SK-N-SH (cell line): ENCODE results near the gene NECAB2. TPM values are rescaled to one million over a fixed set of nuclear protein-coding genes. Genes with fewer than 3 reads are reported as not detected.

Experiments used
- CTCF ChIA-PET: fragments of 300-600, 350-600 bp; formaldehyde crosslinking; extraction: SDS; loops from one replicate; lab custom pipeline; 2021; lab: Yijun Ruan, JAX
- POLR2A ChIA-PET: fragments of 350-600 bp; sonication (Branson Sonifier 250); formaldehyde crosslinking; extraction: SDS; loops from one replicate; lab custom pipeline; 2020; ENCODE audit warnings: antibody characterized with exemption, inconsistent platforms; lab: Yijun Ruan, JAX
- DNase-seq: peaks from one replicate; pipeline ENCODE4 v3.0.0; 2012
- H2AFZ ChIP-seq: fragments of 200-600 bp; sonication (generic); 2 replicates; pipeline ENCODE4 v1.8.1; 2016; ENCODE audit warnings: antibody characterized with exemption, mild to moderate bottlenecking, low read depth
- H3F3A ChIP-seq: fragments of 200-600 bp; sonication (generic); replicated peaks from 2 replicates; pipeline ENCODE3; 2016; ENCODE audit warnings: antibody characterized with exemption, mild to moderate bottlenecking; ENCODE audit not compliant: insufficient read depth
- H3K27ac ChIP-seq, 2 experiments: fragments of 200-500 bp in 1 of 2; fragments of 200-600 bp in 1 of 2; sonication (Bioruptor generic) in 1 of 2; sonication (generic), shearing (Covaris generic) in 1 of 2; 2 replicates each; pipeline versions ENCODE4 v1.5.1 to v1.6.1; 2014 to 2016; ENCODE audit warnings: low read depth in 2 of 2, inconsistent platforms in 1 of 2, low read length in 1 of 2, mild to moderate bottlenecking in 1 of 2, mixed read lengths in 1 of 2
- H3K27me3 ChIP-seq: fragments of 200-600 bp; sonication (generic), shearing (Covaris generic); 2 replicates; pipeline ENCODE4 v1.6.1; 2016; ENCODE audit warnings: mixed run types; ENCODE audit not compliant: insufficient read depth
- H3K36me3 ChIP-seq, 2 experiments: fragments of 200-500 bp in 1 of 2; fragments of 200-600 bp in 1 of 2; sonication (Bioruptor generic) in 1 of 2; sonication (generic) in 1 of 2; replicated peaks in 1 of 2; 2 replicates each; pipeline versions ENCODE3 to v1.5.1; 2014 to 2016; ENCODE audit warnings: low read length in 1 of 2, mild to moderate bottlenecking in 1 of 2; ENCODE audit not compliant: insufficient read depth in 2 of 2, control insufficient read depth in 1 of 2
- H3K4me1 ChIP-seq, 2 experiments: fragments of 200-500 bp in 1 of 2; fragments of 200-600 bp in 1 of 2; sonication (Bioruptor generic) in 1 of 2; sonication (generic), shearing (Covaris generic) in 1 of 2; 2 replicates each; pipeline versions ENCODE4 v1.5.1 to v1.6.1; 2014 to 2016; ENCODE audit warnings: low read depth in 1 of 2, low read length in 1 of 2, mixed run types in 1 of 2; ENCODE audit not compliant: insufficient read depth in 2 of 2, control insufficient read depth in 1 of 2
- H3K4me2 ChIP-seq: fragments of 200-600 bp; sonication (generic), shearing (Covaris generic); 2 replicates; pipeline ENCODE4 v1.6.1; 2017; ENCODE audit warnings: mixed run types
- H3K4me3 ChIP-seq, 2 experiments: fragments of 200-500 bp in 1 of 2; fragments of 200-600 bp in 1 of 2; sonication (Bioruptor generic) in 1 of 2; sonication (generic), shearing (Covaris generic) in 1 of 2; 2 replicates each; pipeline versions ENCODE4 v1.5.1 to v1.8.1; 2014 to 2016; ENCODE audit warnings: low read depth in 2 of 2, inconsistent platforms in 1 of 2, low read length in 1 of 2, mild to moderate bottlenecking in 1 of 2, mixed read lengths in 1 of 2, moderate library complexity in 1 of 2
- H3K79me2 ChIP-seq: fragments of 200-600 bp; sonication (generic); 2 replicates; pipeline ENCODE4 v1.8.1; 2017; ENCODE audit warnings: mild to moderate bottlenecking; ENCODE audit not compliant: insufficient read depth
- H3K9ac ChIP-seq: fragments of 200-600 bp; sonication (generic); 2 replicates; pipeline ENCODE4 v1.6.1; 2017; ENCODE audit warnings: mixed run types
- H3K9me2 ChIP-seq: fragments of 200-600 bp; sonication (generic); 2 replicates; pipeline ENCODE4 v1.6.1; 2017; ENCODE audit warnings: mixed run types
- H3K9me3 ChIP-seq: fragments of 200-600 bp; sonication (generic); 2 replicates; pipeline ENCODE4 v1.6.1; 2017; ENCODE audit warnings: mixed run types, mild to moderate bottlenecking, moderate library complexity
- H4K20me1 ChIP-seq: fragments of 200-600 bp; sonication (generic); 2 replicates; pipeline ENCODE4 v1.6.1; 2017; ENCODE audit warnings: mild to moderate bottlenecking, mixed run types; ENCODE audit not compliant: insufficient read depth
- CHD2 ChIP-seq: fragments of 150-350 bp; IDR thresholded peaks from 2 replicates; pipeline ENCODE4 v1.6.1; 2018; ENCODE audit warnings: low read length; ENCODE audit not compliant: partially characterized antibody
- CTCF ChIP-seq: fragments of 200-600 bp; sonication (generic); IDR thresholded peaks from 2 replicates; pipeline ENCODE4 v1.6.1; 2017; ENCODE audit warnings: antibody characterized with exemption, mild to moderate bottlenecking, moderate library complexity
- ELF1 ChIP-seq: IDR thresholded peaks from 2 replicates; pipeline ENCODE4 v1.4.0; 2012
- EP300 ChIP-seq, 2 experiments: IDR thresholded peaks; 2 replicates each; pipeline versions ENCODE4 v1.4.0 to v1.6.1; 2012; ENCODE audit warnings: borderline replicate concordance in 1 of 2, low read depth in 1 of 2, low read length in 1 of 2
- EZH2phosphoT487 ChIP-seq: fragments of 200-600 bp; sonication (generic); IDR thresholded peaks from 2 replicates; pipeline ENCODE4 v1.6.1; 2017; ENCODE audit warnings: low read depth, mixed run types, mild to moderate bottlenecking, antibody characterized with exemption, moderate library complexity, borderline replicate concordance
- FOSL2 ChIP-seq: IDR thresholded peaks from 2 replicates; pipeline ENCODE4 v1.4.0; 2012; ENCODE audit warnings: low read depth, mild to moderate bottlenecking, moderate library complexity, borderline replicate concordance
- FOXM1 ChIP-seq: IDR thresholded peaks from 2 replicates; pipeline ENCODE4 v1.4.0; 2012; ENCODE audit warnings: low read depth, mild to moderate bottlenecking
- GABPA ChIP-seq: IDR thresholded peaks from 2 replicates; pipeline ENCODE4 v1.4.0; 2012; ENCODE audit warnings: low read depth, mild to moderate bottlenecking
- MEF2A ChIP-seq: IDR thresholded peaks from 2 replicates; pipeline ENCODE4 v1.4.0; 2012; ENCODE audit warnings: low read depth, borderline replicate concordance
- MXI1 ChIP-seq: IDR thresholded peaks from 2 replicates; pipeline ENCODE4 v1.6.1; 2012; ENCODE audit warnings: mild to moderate bottlenecking, low read depth, low read length, improper control_type of control experiment
- NRF1 ChIP-seq: IDR thresholded peaks from 2 replicates; pipeline ENCODE4 v1.6.1; 2012; ENCODE audit warnings: low read depth, mild to moderate bottlenecking, low read length
- POLR2AphosphoS5 ChIP-seq: IDR thresholded peaks from 2 replicates; pipeline ENCODE4 v1.6.1; 2012; ENCODE audit warnings: low read depth, low read length
- RCOR1 ChIP-seq: fragments of 150-350 bp; IDR thresholded peaks from 2 replicates; pipeline ENCODE4 v1.6.1; 2017; ENCODE audit warnings: antibody characterized with exemption, low read length
- RFX5 ChIP-seq: IDR thresholded peaks from 2 replicates; pipeline ENCODE4 v1.6.1; 2012; ENCODE audit warnings: mild to moderate bottlenecking, improper control_type of control experiment, low read length
- RXRA ChIP-seq: IDR thresholded peaks from 2 replicates; pipeline ENCODE4 v1.4.0; 2012; ENCODE audit warnings: low read depth, mild to moderate bottlenecking, borderline replicate concordance
- SMC3 ChIP-seq: IDR thresholded peaks from 2 replicates; pipeline ENCODE4 v1.6.1; 2012; ENCODE audit warnings: low read depth, low read length, improper control_type of control experiment
- YY1 ChIP-seq: IDR thresholded peaks from 2 replicates; pipeline ENCODE4 v1.4.0; 2012; ENCODE audit warnings: low read depth, mild to moderate bottlenecking
- WGBS: methylation state at CpG from one replicate; pipeline ENCODE4 v1.1.6; 2017; ENCODE audit warnings: low lambda C conversion rate; 5-methylcytosine and 5-hydroxymethylcytosine counted together
- polyA plus RNA-seq, 3 experiments: library from polyadenylated mRNA; depleted of rRNA; stranded (reverse); fragments of >200 nt; gene quantifications; 2 replicates each; pipeline ENCODE4 v1.2.3, GENCODE V29; 2012
- TF ChIP-seq, protein P1 (sequence below): IDR thresholded peaks from 2 replicates; pipeline ENCODE4; 2012
- TF ChIP-seq, protein P2 (sequence below): IDR thresholded peaks from 2 replicates; pipeline ENCODE4 v1.4.0; 2012; ENCODE audit warnings: low read depth
- TF ChIP-seq, protein P3 (sequence below): IDR thresholded peaks from 2 replicates; pipeline ENCODE4 v1.4.0; 2012; ENCODE audit warnings: low read depth, borderline replicate concordance

NECAB2 gene
- polyA plus RNA-seq, 1 of the 3 experiments (the other 2 are of a cell fraction), result 0.58 TPM

DNA sequence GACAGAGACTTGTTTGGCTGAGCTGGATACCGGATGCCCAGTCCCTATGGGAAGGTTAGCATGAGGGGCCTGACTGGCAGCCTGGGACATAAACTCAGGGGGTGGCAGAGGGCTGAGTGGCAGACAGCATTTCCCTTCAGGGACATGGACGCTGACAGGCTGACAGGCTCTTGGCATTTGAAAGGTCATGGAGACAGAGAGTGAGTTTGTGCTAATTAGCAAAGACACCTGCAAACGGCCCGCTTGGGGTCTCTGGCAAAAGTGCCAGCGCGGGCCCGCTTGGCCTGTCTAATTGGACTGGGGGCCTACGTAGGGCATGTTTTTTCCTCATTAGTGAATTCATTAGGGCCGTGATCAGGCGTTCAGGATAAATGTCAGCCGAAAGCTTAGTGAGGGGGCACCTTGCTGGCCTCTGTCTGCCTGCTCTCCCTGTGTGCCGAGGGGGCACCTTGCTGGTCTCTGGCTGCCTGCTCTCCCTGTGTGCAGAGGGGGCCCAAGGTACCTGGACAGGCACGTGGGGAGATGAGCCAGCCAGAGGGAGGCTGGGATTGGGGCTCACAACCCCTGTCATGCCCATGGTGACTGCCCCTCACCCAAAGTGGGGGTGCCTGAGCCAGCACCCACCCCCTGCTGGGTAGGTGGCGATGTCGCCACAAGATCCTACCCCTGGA, 7.7 kb downstream of the NECAB2 start:
- Histone ChIP-seq H3K27ac (no peak overlapping the region), H3K79me2 (no peaks in the 10 kb centered on the region)
- TF ChIP-seq MEF2A (no peak), YY1 (no peak), ELF1 (no peak), FOSL2 (no peak), FOXM1 (no peak), RCOR1 (no peak), GABPA (no peak), EP300 (IDR thresholded peaks at IDR 0.05; ENCODE audit: borderline replicate concordance in 1 of 2, low read depth in 1 of 2, low read length in 1 of 2) (no peak), CHD2 (no peak), MXI1 (no peak), POLR2AphosphoS5 (no peak), RFX5 (no peak), CTCF (no peak), EZH2phosphoT487 (no peak), NRF1 (no peak), SMC3 (no peak), RXRA (no peak)
- TF ChIP-seq, protein P1, sequence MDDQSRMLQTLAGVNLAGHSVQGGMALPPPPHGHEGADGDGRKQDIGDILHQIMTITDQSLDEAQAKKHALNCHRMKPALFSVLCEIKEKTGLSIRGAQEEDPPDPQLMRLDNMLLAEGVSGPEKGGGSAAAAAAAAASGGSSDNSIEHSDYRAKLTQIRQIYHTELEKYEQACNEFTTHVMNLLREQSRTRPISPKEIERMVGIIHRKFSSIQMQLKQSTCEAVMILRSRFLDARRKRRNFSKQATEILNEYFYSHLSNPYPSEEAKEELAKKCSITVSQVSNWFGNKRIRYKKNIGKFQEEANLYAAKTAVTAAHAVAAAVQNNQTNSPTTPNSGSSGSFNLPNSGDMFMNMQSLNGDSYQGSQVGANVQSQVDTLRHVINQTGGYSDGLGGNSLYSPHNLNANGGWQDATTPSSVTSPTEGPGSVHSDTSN, result no peak
- TF ChIP-seq, protein P2, sequence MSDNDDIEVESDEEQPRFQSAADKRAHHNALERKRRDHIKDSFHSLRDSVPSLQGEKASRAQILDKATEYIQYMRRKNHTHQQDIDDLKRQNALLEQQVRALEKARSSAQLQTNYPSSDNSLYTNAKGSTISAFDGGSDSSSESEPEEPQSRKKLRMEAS, result no peak
- TF ChIP-seq, protein P3, sequence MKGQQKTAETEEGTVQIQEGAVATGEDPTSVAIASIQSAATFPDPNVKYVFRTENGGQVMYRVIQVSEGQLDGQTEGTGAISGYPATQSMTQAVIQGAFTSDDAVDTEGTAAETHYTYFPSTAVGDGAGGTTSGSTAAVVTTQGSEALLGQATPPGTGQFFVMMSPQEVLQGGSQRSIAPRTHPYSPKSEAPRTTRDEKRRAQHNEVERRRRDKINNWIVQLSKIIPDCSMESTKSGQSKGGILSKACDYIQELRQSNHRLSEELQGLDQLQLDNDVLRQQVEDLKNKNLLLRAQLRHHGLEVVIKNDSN, result no peak
- TF ChIP-seq, all 33 proteins: peak for 0
- WGBS, result 81% methylated on average over 7 of the region's 15 CpGs
- H3K4me2 ChIP-seq, result no peak overlapping the region
- no peak overlapping the region for H2AFZ ChIP-seq
- H3K36me3 ChIP-seq, result no peaks in the 10 kb centered on the region
- no peak overlapping the region for H3K9ac ChIP-seq
- H3K4me1 ChIP-seq, result no peaks in the 10 kb centered on the region
- H3K27me3 ChIP-seq, result no peaks in the 10 kb centered on the region
- H3K9me2 ChIP-seq, result no peaks in the 10 kb centered on the region
- DNase-seq, result no peak
- CTCF ChIA-PET, result interaction anchor here (1.0 to 2.2 kb wide), 3 partner anchors 19 to 88 kb away, joined by 3 to 9 read pairs (median 3); no protein-coding TSS in a partner anchor
- H4K20me1 ChIP-seq, result no peaks in the 10 kb centered on the region
- H3F3A ChIP-seq, result no peaks in the 10 kb centered on the region
- H3K9me3 ChIP-seq, result no peaks in the 10 kb centered on the region
- POLR2A ChIA-PET, result no interaction called here
- H3K4me3 ChIP-seq, result no peak overlapping the region
